Measurements from ENCODE around the gene PPP1R3G. TPM values are rescaled to one million over a fixed set of nuclear protein-coding genes. Genes with fewer than 3 reads are reported as not detected.

The PPP1R3G gene
- total RNA-seq: 0.94 and 2.5 TPM in 2 replicates

- no peak for TF ChIP-seq CTCF (conservative IDR thresholded peaks at IDR 0.05; ENCODE audit: low read depth, low read length)
- DNase-seq (ENCODE audit: low read depth): no peak
- H3K4me3 ChIP-seq (ENCODE audit: low read depth, low read length): peak within 1 kb of the TSS; percentile 62
Observed at GRCh38 chr6:5084781-5085647, at the start of gene PPP1R3G. TSS of gene PPP1R3G (plus strand) at chr6:5085341. CDS start at chr6:5085486, 145 bp downstream.

- no peak overlapping the region for H3K4me3 ChIP-seq (ENCODE audit: low read depth, low read length)
- no peak for DNase-seq (ENCODE audit: low read depth)
- no peak for TF ChIP-seq CTCF (conservative IDR thresholded peaks at IDR 0.05; ENCODE audit: low read depth, low read length)
Observed at GRCh38 chr6:5036269-5036668, 48.9 kb upstream of the PPP1R3G start.

- TF ChIP-seq CTCF (conservative IDR thresholded peaks at IDR 0.05; ENCODE audit: low read depth, low read length): no peak
- H3K4me3 ChIP-seq (ENCODE audit: low read depth, low read length): no peak overlapping the region
Observed at GRCh38 chr6:5041955-5042354, 43.2 kb upstream of the PPP1R3G start.

GRCh38 chr6:5042436-5042835, 42.7 kb upstream of the PPP1R3G start:
- TF ChIP-seq CTCF (conservative IDR thresholded peaks at IDR 0.05; ENCODE audit: low read depth, low read length): no peak
- no peak overlapping the region for H3K4me3 ChIP-seq (ENCODE audit: low read depth, low read length)
- DNase-seq (ENCODE audit: low read depth): no peak

More at GRCh38 chr6:5041955-5042354, 43.2 kb upstream of the PPP1R3G start:
- no peak for DNase-seq (ENCODE audit: low read depth)

- no peak for TF ChIP-seq CTCF (conservative IDR thresholded peaks at IDR 0.05; ENCODE audit: low read depth, low read length)
- DNase-seq (ENCODE audit: low read depth): no peak
Observed at GRCh38 chr6:5044866-5045265, 40.3 kb upstream of the PPP1R3G start.

GRCh38 chr6:5045416-5045815, 39.7 kb upstream of the PPP1R3G start:
- no peak for TF ChIP-seq CTCF (conservative IDR thresholded peaks at IDR 0.05; ENCODE audit: low read depth, low read length)
- H3K4me3 ChIP-seq (ENCODE audit: low read depth, low read length): no peak overlapping the region
- no peak for DNase-seq (ENCODE audit: low read depth)

More at GRCh38 chr6:5044866-5045265, 40.3 kb upstream of the PPP1R3G start:
- H3K4me3 ChIP-seq (ENCODE audit: low read depth, low read length): no peak overlapping the region

GRCh38 chr6:5046430-5046829, 38.7 kb upstream of the PPP1R3G start:
- H3K4me3 ChIP-seq (ENCODE audit: low read depth, low read length): no peak overlapping the region
- no peak for TF ChIP-seq CTCF (conservative IDR thresholded peaks at IDR 0.05; ENCODE audit: low read depth, low read length)
- DNase-seq (ENCODE audit: low read depth): no peak

All from epithelial cell of proximal tubule (primary cell).